ENCODE data around the gene SLC37A4. TPM values are rescaled to one million over a fixed set of nuclear protein-coding genes. Genes with fewer than 3 reads are reported as not detected.

The SLC37A4 gene
- polyA plus RNA-seq, 1 donor from 2014 or later: 23.5 TPM

DNA sequence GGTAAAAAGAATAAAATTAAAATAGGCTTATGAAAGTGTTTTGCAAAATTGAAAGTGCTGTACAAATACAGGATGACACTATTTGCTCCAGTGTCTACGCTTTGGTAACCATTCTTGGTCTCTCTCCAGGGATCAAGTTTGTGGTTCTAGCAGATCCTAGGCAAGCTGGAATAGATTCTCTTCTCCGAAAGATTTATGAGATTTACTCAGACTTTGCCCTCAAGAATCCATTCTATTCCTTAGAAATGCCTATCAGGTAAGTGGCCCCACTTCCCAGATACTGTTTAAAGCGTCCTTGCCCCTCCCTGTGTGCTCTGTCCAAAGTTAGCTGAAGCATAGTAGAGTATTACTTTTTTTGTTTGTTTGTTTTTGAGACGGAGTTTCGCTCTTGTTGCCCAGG lies 9.0 kb downstream of the SLC37A4 start:
- no peak overlapping the region for H3K4me3 ChIP-seq (ENCODE audit: low read length)
- H3K9ac ChIP-seq (ENCODE audit: low read length): no peak overlapping the region
- no peaks in the 10 kb centered on the region for H3K27me3 ChIP-seq (ENCODE audit: insufficient read depth, low read depth, low read length)
- peaks cover 36% of the 10 kb centered on the region for H3K79me2 ChIP-seq (replicated peaks; ENCODE audit: insufficient read depth, low read length)
- no peaks in the 10 kb centered on the region for H4K20me1 ChIP-seq (ENCODE audit: insufficient read depth)
- no peak overlapping the region for H2AFZ ChIP-seq (ENCODE audit: low read depth, low read length)
- H3K9me2 ChIP-seq (ENCODE audit: insufficient read depth, low read length): no peaks in the 10 kb centered on the region
- no peaks in the 10 kb centered on the region for H3F3A ChIP-seq (ENCODE audit: insufficient read depth, low read length, poor library complexity, severe bottlenecking)
- H3K4me2 ChIP-seq (ENCODE audit: low read length): no peak overlapping the region
- TF ChIP-seq EZH2 (IDR thresholded peaks at IDR 0.05; ENCODE audit: borderline replicate concordance, insufficient read depth, low read length, poor library complexity, severe bottlenecking) (no peak), EP300 (conservative IDR thresholded peaks at IDR 0.05; ENCODE audit: poor library complexity, severe bottlenecking) (no peak), POLR2AphosphoS5 (IDR thresholded peaks at IDR 0.05) (no peak), RAD21 (conservative IDR thresholded peaks at IDR 0.05) (no peak), SMC3 (conservative IDR thresholded peaks at IDR 0.05; ENCODE audit: poor library complexity) (no peak), TAF1 (IDR thresholded peaks at IDR 0.05; ENCODE audit: low read depth) (no peak)
- no peak overlapping the region for H3K27ac ChIP-seq (ENCODE audit: low read length)
- no peaks in the 10 kb centered on the region for H3K9me3 ChIP-seq (ENCODE audit: low read length)
- no peaks in the 10 kb centered on the region for H3K36me3 ChIP-seq (ENCODE audit: insufficient read depth, low read length)

- no peak overlapping the region for H2AFZ ChIP-seq (ENCODE audit: low read depth, low read length)
- no peaks in the 10 kb centered on the region for H3K27me3 ChIP-seq (ENCODE audit: insufficient read depth, low read depth, low read length)
- peak overlapping the region; percentile 92 for H3K4me2 ChIP-seq (ENCODE audit: low read length)
- H3K9me2 ChIP-seq (ENCODE audit: insufficient read depth, low read length): no peaks in the 10 kb centered on the region
- no peaks in the 10 kb centered on the region for H4K20me1 ChIP-seq (ENCODE audit: insufficient read depth)
- TF ChIP-seq EP300 (conservative IDR thresholded peaks at IDR 0.05; ENCODE audit: poor library complexity, severe bottlenecking): no peak
- no peak for TF ChIP-seq SMC3 (conservative IDR thresholded peaks at IDR 0.05; ENCODE audit: poor library complexity)
- TF ChIP-seq CTCF (IDR thresholded peaks at IDR 0.05; ENCODE audit: poor library complexity, severe bottlenecking): no peak
- no peak for TF ChIP-seq MXI1 (conservative IDR thresholded peaks at IDR 0.05; ENCODE audit: poor library complexity, severe bottlenecking)
- TF ChIP-seq, protein P1, sequence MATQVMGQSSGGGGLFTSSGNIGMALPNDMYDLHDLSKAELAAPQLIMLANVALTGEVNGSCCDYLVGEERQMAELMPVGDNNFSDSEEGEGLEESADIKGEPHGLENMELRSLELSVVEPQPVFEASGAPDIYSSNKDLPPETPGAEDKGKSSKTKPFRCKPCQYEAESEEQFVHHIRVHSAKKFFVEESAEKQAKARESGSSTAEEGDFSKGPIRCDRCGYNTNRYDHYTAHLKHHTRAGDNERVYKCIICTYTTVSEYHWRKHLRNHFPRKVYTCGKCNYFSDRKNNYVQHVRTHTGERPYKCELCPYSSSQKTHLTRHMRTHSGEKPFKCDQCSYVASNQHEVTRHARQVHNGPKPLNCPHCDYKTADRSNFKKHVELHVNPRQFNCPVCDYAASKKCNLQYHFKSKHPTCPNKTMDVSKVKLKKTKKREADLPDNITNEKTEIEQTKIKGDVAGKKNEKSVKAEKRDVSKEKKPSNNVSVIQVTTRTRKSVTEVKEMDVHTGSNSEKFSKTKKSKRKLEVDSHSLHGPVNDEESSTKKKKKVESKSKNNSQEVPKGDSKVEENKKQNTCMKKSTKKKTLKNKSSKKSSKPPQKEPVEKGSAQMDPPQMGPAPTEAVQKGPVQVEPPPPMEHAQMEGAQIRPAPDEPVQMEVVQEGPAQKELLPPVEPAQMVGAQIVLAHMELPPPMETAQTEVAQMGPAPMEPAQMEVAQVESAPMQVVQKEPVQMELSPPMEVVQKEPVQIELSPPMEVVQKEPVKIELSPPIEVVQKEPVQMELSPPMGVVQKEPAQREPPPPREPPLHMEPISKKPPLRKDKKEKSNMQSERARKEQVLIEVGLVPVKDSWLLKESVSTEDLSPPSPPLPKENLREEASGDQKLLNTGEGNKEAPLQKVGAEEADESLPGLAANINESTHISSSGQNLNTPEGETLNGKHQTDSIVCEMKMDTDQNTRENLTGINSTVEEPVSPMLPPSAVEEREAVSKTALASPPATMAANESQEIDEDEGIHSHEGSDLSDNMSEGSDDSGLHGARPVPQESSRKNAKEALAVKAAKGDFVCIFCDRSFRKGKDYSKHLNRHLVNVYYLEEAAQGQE (IDR thresholded peaks at IDR 0.05; ENCODE audit: borderline replicate concordance): no peak
- TF ChIP-seq EZH2 (IDR thresholded peaks at IDR 0.05; ENCODE audit: borderline replicate concordance, insufficient read depth, low read length, poor library complexity, severe bottlenecking): no peak
- TF ChIP-seq TAF1 (IDR thresholded peaks at IDR 0.05; ENCODE audit: low read depth): no peak
- no peak for TF ChIP-seq RAD21 (conservative IDR thresholded peaks at IDR 0.05)
- TF ChIP-seq POLR2AphosphoS5 (IDR thresholded peaks at IDR 0.05): no peak
- H3K9ac ChIP-seq (ENCODE audit: low read length): peak overlapping the region; percentile 2
- H3F3A ChIP-seq (ENCODE audit: insufficient read depth, low read length, poor library complexity, severe bottlenecking): no peaks in the 10 kb centered on the region
- H3K4me3 ChIP-seq (ENCODE audit: low read length): peak overlapping the region; percentile 75
- peaks cover 49% of the 10 kb centered on the region for H3K79me2 ChIP-seq (replicated peaks; ENCODE audit: insufficient read depth, low read length)
- H3K9me3 ChIP-seq (ENCODE audit: low read length): no peaks in the 10 kb centered on the region
- no peak overlapping the region for H3K27ac ChIP-seq (ENCODE audit: low read length)
- peaks cover 7% of the 10 kb centered on the region for H3K36me3 ChIP-seq (ENCODE audit: insufficient read depth, low read length)
Observed at GRCh38 chr11:119019996-119020395, 10.7 kb downstream of the SLC37A4 start.

All from neural cell (in vitro differentiated cells).